HG03045 (cell line): Measurements from ENCODE around the gene PARD3.
"Not testable (repeated sequence)": the region's sequence is repeated elsewhere in the genome, so short reads cannot be mapped to it uniquely, and the experiment has no call there.

Experiments used
- ATAC-seq: cut with Tn5 transposase; IDR thresholded peaks from one replicate; pipeline ENCODE4 v1.9.1; 2021; ENCODE audit warnings: mild to moderate bottlenecking, moderate library complexity; ENCODE audit not compliant: unreplicated experiment

The PARD3 gene

DNA sequence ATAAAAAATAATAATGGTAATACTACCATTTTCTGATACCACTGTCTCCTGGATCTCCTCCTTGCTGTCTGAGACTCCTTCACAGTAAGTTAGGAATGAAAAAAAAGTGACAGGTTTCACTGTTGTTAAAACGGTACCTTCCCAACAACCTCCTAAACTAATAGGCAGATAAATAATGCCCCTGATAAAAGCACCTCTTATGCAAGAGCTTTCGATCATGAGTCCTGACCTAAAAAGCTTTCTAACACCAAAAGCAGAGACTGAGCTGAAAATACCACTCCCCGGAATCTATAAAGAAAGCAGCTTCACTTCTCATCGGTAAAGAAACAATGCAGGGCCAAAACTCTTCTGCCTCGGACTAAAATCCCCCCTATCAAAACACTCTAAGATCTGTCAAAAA lies 14.5 kb downstream of the PARD3 start:
- no peak for ATAC-seq

- no peak for ATAC-seq
Observed at GRCh38 chr10:34798654-34799053, 16.4 kb downstream of the PARD3 start.

DNA sequence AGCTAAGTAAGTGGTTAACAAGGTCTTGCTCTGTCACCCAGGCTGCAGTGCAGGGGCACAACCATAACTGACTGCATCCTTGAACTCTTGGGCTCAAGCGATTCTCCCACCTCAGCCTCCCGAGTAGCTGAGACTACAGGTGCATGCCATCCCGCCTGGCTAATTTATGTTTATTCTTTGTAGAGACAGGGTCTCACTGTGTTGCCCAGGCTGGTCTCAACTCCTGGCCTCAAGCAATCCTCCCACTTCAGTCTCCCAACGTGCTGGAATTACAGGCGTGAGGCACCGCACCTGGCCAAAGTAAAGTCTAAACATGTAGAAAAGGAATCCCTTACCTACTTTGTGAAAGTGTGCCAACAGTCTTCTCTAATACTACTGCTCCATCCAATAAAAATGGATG lies 17.9 kb downstream of the PARD3 start:
- no peak for ATAC-seq

GRCh38 chr10:34796133-34796532 lies 19.0 kb downstream of the PARD3 start:
- no peak for ATAC-seq

- no peak for ATAC-seq
Observed at GRCh38 chr10:34795334-34795733, 19.8 kb downstream of the PARD3 start.

DNA sequence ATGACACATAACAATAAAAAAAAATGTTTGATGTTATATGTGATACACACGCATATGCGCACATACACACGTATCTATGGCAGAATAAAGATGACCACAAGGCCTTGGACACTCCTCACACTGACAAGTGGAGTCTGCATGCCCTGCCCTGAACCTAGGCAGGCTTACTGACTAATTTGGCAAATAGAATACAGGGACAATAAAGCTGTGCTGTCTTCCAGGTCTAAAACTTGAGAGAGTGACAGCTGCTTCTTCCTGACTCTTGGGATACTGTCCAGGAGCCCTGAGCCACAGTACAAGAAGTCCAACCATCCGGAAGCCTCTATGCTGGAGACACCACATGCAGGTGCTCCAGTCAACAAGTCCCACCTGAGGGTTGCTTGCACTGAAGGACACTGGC lies 20.3 kb downstream of the PARD3 start:
- ATAC-seq = no peak

DNA sequence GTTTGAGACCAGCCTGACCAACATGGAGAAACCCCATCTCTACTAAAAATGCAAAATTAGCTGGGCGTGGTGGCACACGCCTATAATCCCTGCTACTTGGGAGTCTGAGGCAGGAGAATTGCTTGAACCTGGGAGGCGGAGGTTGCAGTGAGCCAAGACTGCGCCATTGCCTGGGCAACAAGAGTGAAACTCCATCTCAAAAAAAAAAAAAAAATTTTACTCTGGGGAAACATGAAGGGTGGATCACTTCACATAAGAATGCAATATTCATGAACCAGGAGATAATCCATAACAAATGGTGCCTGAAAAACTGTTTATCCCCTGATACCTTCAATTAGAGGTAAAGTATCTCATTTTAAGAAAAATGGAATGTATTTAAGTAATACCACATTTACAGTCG lies 21.5 kb downstream of the PARD3 start:
- ATAC-seq = not testable (repeated sequence)

DNA sequence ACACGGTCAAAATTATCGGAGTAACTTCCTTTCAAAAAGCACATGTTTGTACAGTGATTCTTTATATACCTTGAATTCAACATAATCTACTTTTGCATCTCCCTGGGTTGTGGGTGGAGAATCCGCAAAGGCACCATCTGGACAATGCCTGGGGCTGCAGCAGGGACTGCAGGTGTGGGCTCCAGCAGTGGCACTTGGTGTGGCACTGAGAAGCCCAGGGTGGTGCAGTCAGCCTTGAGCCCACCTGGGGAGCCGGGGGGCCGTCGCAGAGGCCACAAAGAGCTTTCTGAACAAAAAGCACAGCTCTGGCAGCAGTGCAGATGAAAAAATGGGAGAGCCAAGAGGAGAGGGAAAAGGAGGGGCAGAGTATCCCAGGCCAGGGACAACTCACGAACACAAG lies 22.2 kb downstream of the PARD3 start:
- no peak for ATAC-seq

GRCh38 chr10:34791947-34792346 lies 23.1 kb downstream of the PARD3 start:
- no peak for ATAC-seq

GRCh38 chr10:34791228-34791627 lies 23.9 kb downstream of the PARD3 start:
- no peak for ATAC-seq

- no peak for ATAC-seq
Observed at GRCh38 chr10:34789966-34790506, 25.1 kb downstream of the PARD3 start.

- ATAC-seq = no peak
Observed at GRCh38 chr10:34786464-34786863, 28.6 kb downstream of the PARD3 start.

- ATAC-seq = no peak
Observed at GRCh38 chr10:34781711-34782110, 33.4 kb downstream of the PARD3 start.

- ATAC-seq = peak; percentile 83
Observed at GRCh38 chr10:34780818-34781380, 34.2 kb downstream of the PARD3 start.

DNA sequence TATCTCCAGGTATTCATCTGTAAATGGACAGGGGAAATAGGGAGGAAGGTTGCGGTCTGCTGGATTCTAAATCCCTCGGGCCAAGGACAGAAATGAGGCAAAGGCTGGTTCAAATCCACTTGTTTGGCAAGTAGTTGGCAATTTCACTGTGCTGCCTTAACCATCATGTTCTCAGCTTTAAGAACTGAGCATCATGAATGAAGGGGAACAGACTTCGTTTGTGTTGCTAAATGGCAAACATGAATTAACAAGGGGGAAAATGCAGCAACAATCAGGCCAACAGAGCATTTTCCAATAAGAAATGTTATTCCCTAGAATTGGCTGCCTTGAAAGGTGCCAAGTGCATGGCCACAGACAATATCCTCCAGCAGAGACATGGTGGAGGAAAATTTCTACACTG lies 36.9 kb downstream of the PARD3 start:
- no peak for ATAC-seq

GRCh38 chr10:34776090-34776690 lies 38.9 kb downstream of the PARD3 start:
- ATAC-seq = no peak

GRCh38 chr10:34775044-34775637 lies 40.0 kb downstream of the PARD3 start:
- no peak for ATAC-seq

DNA sequence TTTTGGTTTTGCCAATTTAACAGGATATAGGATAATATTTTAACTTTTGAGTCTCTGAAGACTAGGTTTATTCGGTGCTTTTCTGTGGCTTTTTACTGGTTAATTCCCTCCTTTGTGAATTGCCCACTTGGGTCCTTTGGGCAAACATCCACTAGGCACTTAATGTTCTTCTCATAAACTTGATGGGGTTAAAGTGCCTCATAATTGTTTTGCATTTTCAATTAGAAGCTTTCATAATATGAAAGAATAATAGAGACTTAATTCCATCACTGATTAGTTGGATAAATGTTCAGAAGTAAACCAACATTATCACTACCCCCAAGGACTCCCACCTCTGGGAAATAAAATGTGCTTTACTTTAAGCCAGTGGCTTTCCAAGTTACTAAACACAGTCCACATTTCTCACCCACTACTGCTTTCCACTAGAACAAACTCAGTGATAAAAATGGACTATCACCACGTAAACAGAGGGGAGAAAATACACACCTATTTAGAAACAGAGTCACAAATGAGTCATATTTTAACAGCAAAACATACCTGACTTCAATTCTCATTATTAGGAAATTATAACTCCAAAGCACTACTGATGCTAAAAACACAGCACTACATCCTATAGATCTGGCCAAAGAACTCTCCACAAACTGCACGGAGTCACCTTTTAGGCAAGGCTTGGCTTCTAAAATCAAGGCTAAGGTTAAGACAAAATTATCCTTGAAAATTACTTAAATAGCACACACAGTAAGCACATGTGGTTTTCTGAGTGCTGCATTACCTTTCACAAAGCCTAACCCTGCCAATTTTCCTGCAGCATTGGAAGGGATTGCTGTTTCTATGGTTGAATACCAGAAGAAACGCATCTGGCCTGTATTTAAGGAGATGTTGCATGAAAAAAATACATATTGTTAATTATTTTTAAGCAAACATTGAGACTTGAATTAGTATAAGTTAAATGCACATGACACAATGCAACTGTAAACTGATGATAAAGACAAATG lies 41.2 kb downstream of the PARD3 start:
- ATAC-seq = no peak

DNA sequence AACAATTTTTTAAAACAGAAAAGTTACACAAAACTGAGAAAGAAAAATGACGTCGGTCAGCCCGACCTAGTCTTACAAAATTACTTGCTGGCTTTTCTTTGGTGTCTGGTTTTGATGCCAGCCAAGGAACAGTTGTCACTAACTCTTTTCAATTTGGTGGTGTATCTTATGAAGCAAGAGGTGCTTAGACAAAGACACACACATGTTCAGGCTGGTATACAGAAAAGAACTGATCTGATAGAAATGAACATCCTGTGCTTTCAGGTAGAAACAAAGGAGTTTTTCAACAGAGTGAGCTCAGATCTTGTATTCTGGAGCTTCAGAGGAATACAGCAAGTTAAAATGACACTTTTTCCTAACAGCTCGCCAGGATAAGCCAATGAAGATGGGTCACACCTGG lies 43.6 kb downstream of the PARD3 start:
- no peak for ATAC-seq

- no peak for ATAC-seq
Observed at GRCh38 chr10:34771106-34771505, 44.0 kb downstream of the PARD3 start.

GRCh38 chr10:34769899-34770298 lies 45.2 kb downstream of the PARD3 start:
- ATAC-seq = no peak
